SH-SY5Y (cell line): ENCODE results near the gene MGA.

Experiments
- GATA2 ChIP-seq: IDR thresholded peaks from 2 replicates; pipeline ENCODE4 v1.6.1; 2011; ENCODE audit warnings: mild to moderate bottlenecking, low read depth, low read length
- GATA3 ChIP-seq: IDR thresholded peaks from 2 replicates; pipeline ENCODE4 v1.6.1; 2011; ENCODE audit warnings: low read depth, mild to moderate bottlenecking, low read length, moderate library complexity

DNA sequence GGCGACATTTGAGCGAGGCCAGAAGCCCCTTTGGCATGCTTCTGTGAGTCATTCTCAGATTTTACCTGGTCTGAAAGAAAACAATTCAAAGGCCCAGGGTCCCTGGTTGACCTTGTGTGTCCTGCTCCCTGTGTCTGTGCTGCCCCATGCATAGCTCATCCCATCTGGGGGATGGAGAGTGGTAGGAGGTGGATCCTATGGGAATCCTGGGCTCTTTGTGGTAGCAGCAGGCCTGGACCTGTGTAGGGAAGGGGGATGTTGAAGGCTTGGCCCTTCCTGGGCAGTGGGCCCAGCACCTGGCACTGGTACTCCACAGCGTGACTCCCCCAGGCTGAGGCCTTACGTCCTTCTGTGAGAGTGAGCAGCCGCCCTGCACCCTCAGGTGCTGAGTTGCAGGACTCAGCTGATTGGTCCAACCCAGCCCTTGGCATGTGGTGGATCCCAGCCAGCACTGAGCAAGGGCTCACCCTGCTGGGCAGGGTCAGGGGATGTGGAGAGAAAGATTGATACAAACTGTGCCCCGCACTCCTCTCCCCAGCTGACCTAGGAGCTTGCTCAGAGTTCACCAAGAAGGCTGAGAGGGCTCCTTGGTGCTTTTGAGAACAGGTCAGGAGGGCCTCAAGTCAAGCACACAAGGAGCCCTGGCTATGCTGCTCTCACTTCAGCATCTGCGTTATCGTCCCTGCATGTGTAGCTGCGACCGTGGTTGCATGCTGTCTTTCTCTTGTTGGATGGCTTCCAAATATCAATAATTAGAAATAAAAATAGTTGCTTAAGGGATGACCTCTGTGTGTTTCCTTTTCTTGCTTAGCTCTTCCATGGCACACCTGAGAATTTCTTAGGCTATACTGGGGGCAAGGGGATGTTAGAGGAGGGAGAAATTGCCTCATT, 146.3 kb downstream of the MGA start:
- TF ChIP-seq GATA2 (no peak), GATA3 (no peak)
